ENCODE results near the gene FAH. TPM values are rescaled to one million over a fixed set of nuclear protein-coding genes. Genes with fewer than 3 reads are reported as not detected.
A peak's percentile ranks its signal among the peaks of the same experiment; 100 is the strongest.

FAH gene
- total RNA-seq, 1 donor from 2014 or later, result 8.3 TPM

DNA sequence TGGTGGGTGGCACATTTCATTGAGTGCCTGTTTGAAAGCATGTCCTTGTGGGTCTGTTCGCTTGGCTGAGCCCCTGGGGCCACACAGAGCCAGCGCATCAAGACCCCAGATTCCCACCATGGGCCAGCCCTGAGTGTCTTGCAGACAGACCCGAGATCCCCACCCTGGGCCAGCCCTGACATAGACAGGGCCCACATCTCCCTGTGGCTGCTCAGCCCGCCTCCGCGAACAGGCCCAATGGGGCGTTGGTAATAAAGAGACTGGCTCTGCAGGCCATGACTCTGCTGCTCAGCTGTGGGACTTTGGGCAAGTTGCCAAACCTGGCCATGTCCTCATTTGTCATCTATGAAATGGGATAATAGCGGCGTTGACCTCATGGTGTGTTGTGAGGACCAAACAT lies 22.6 kb downstream of the FAH start:
- no peak overlapping the region for H2AFZ ChIP-seq (replicated peaks)
- H3K36me3 ChIP-seq, result no peaks in the 10 kb centered on the region
- Mint-ChIP-seq H3K27me3 (ENCODE audit: insufficient read depth, low read depth) (peaks cover 10% of the 10 kb centered on the region), H3K4me3 (no peak overlapping the region), H3K4me1 (peaks cover 6% of the 10 kb centered on the region), H3K27ac (no peak overlapping the region), H3K36me3 (peaks cover 7% of the 10 kb centered on the region), H3K9me3 (no peaks in the 10 kb centered on the region)
- H3K4me3 ChIP-seq, result no peak overlapping the region
- no peaks in the 10 kb centered on the region for H4K20me1 ChIP-seq (ENCODE audit: low read depth)
- no peak for TF ChIP-seq EZH2phosphoT487 (IDR thresholded peaks at IDR 0.05)
- H3K27ac ChIP-seq, result no peak overlapping the region
- no peaks in the 10 kb centered on the region for H3K79me2 ChIP-seq (ENCODE audit: low read depth)
- H3K4me2 ChIP-seq, result no peak overlapping the region
- no peaks in the 10 kb centered on the region for H3K9me3 ChIP-seq (ENCODE audit: low read depth)
- no peak overlapping the region for H3K9ac ChIP-seq
- no peaks in the 10 kb centered on the region for H3F3A ChIP-seq (ENCODE audit: low read depth)
- H3K4me1 ChIP-seq, result no peaks in the 10 kb centered on the region
- DNase-seq (ENCODE audit: low spot score), result no peak
- no peaks in the 10 kb centered on the region for H3K27me3 ChIP-seq

DNA sequence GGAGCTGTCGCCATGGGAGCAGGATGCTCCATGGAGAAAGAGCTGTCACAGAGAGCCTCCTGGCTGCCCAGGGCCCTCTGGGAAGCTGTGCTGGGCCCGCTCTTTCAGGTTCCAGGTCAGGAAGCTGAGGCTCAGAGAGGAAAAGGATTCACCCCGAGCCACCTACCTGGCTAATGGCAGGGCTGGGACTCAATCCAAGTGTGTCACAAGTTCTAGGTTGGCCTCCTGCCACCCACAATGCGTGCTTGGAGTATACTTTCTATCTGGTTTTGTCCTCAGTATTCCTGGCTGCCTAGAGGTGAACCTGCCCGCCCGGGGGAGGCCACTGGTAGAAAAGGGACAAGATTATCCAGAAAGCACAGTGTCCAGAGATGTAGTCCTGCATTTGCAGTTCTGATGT lies 23.6 kb downstream of the FAH start:
- peaks cover 6% of the 10 kb centered on the region for H3K4me1 Mint-ChIP-seq
- H3K27ac Mint-ChIP-seq, result no peak overlapping the region
- peaks cover 9% of the 10 kb centered on the region for H3K36me3 Mint-ChIP-seq
- Histone ChIP-seq H3K9me3 (ENCODE audit: low read depth) (no peaks in the 10 kb centered on the region), H3K36me3 (no peaks in the 10 kb centered on the region), H4K20me1 (ENCODE audit: low read depth) (no peaks in the 10 kb centered on the region), H3K79me2 (ENCODE audit: low read depth) (no peaks in the 10 kb centered on the region), H3K9ac (no peak overlapping the region), H3K4me1 (no peaks in the 10 kb centered on the region), H3K27ac (no peak overlapping the region), H3K4me2 (no peak overlapping the region), H3K4me3 (no peak overlapping the region), H2AFZ (replicated peaks) (no peak overlapping the region), H3K27me3 (no peaks in the 10 kb centered on the region), H3F3A (ENCODE audit: low read depth) (no peaks in the 10 kb centered on the region)
- no peak overlapping the region for H3K4me3 Mint-ChIP-seq
- TF ChIP-seq EZH2phosphoT487 (IDR thresholded peaks at IDR 0.05) (no peak), EZH2 (IDR thresholded peaks at IDR 0.05) (no peak)
- TF ChIP-seq, protein P1, sequence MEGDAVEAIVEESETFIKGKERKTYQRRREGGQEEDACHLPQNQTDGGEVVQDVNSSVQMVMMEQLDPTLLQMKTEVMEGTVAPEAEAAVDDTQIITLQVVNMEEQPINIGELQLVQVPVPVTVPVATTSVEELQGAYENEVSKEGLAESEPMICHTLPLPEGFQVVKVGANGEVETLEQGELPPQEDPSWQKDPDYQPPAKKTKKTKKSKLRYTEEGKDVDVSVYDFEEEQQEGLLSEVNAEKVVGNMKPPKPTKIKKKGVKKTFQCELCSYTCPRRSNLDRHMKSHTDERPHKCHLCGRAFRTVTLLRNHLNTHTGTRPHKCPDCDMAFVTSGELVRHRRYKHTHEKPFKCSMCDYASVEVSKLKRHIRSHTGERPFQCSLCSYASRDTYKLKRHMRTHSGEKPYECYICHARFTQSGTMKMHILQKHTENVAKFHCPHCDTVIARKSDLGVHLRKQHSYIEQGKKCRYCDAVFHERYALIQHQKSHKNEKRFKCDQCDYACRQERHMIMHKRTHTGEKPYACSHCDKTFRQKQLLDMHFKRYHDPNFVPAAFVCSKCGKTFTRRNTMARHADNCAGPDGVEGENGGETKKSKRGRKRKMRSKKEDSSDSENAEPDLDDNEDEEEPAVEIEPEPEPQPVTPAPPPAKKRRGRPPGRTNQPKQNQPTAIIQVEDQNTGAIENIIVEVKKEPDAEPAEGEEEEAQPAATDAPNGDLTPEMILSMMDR (IDR thresholded peaks at IDR 0.05), result no peak
- DNase-seq (ENCODE audit: low spot score), result no peak
- no peaks in the 10 kb centered on the region for H3K9me3 Mint-ChIP-seq
- H3K27me3 Mint-ChIP-seq (ENCODE audit: insufficient read depth, low read depth), result peaks cover 9% of the 10 kb centered on the region

DNA sequence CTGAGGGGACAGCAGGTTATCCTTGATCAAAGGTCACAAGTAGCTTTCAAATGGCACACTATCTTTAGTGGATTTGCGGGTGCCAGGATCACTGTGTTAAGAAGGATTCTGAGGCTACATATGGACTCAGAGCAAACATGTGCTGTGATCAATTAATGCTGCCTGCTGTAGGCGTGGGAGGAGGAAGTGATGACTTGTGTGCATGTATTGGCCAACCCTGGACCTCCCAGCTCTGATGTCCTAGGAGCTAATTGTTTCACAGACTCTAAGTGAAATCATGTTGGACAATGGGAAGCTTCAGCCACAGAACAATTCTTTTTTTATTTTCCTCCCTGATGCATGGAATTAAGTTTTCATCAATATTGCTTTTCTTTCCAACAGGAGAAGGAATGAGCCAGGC lies 24.4 kb downstream of the FAH start:
- Histone ChIP-seq H3K4me1 (no peaks in the 10 kb centered on the region), H3K79me2 (ENCODE audit: low read depth) (no peaks in the 10 kb centered on the region), H3K27me3 (no peaks in the 10 kb centered on the region), H3K4me3 (no peak overlapping the region), H4K20me1 (ENCODE audit: low read depth) (no peaks in the 10 kb centered on the region), H3K36me3 (no peaks in the 10 kb centered on the region), H3K27ac (no peak overlapping the region), H3F3A (ENCODE audit: low read depth) (no peaks in the 10 kb centered on the region), H2AFZ (replicated peaks) (no peak overlapping the region), H3K4me2 (no peak overlapping the region), H3K9ac (no peak overlapping the region), H3K9me3 (ENCODE audit: low read depth) (no peaks in the 10 kb centered on the region)
- H3K9me3 Mint-ChIP-seq, result no peaks in the 10 kb centered on the region
- H3K4me1 Mint-ChIP-seq, result peaks cover 1% of the 10 kb centered on the region
- no peak overlapping the region for H3K4me3 Mint-ChIP-seq
- H3K27me3 Mint-ChIP-seq (ENCODE audit: insufficient read depth, low read depth), result peaks cover 9% of the 10 kb centered on the region
- TF ChIP-seq, protein P1 (IDR thresholded peaks at IDR 0.05), result no peak
- TF ChIP-seq EZH2 (IDR thresholded peaks at IDR 0.05), result no peak
- no peak for TF ChIP-seq EZH2phosphoT487 (IDR thresholded peaks at IDR 0.05)
- no peak for DNase-seq (ENCODE audit: low spot score)
- H3K36me3 Mint-ChIP-seq, result peaks cover 12% of the 10 kb centered on the region
- H3K27ac Mint-ChIP-seq, result no peak overlapping the region

DNA sequence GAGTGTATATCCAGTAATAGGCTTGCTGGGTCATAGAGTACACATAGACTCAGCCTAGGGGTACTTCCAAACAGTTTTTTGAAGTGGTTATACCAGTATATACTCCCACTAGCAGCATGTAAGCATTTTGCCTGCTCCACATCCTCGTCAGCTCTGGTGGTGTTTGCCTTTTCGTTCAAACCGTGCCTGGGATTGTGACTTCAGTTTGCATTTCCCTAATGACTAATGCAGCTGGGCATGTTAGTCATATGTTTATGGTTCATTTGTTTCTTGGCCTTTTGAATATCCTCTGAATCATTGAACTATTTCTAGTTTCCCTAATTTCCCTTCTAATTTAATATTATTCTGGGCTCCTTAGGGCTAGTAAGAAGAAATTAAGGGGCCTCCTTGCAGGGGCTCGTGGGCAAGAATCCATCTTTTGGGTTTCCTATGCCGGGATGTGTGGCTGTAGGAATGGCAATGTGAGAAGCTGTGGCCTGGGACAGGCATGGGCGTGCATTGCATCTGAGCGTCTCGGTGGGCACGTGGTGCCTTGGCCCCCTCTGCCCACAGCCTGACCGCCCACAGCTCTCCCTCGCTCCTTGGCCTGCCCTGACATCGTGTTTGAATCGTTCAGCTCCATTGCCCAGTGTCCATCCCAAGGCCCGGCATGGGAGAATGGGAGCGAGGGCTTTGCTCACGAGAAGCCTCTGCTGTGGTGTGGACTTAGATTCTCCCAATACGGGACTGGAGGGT lies 26.4 kb downstream of the FAH start:
- peak overlapping the region; percentile 8 for H3K27ac Mint-ChIP-seq
- H3K9ac ChIP-seq, result no peak overlapping the region
- H3K4me2 ChIP-seq, result no peak overlapping the region
- no peak for TF ChIP-seq EZH2 (IDR thresholded peaks at IDR 0.05)
- no peak for TF ChIP-seq EZH2phosphoT487 (IDR thresholded peaks at IDR 0.05)
- TF ChIP-seq, protein P1 (IDR thresholded peaks at IDR 0.05), result no peak
- no peaks in the 10 kb centered on the region for H3K9me3 Mint-ChIP-seq
- peaks cover 4% of the 10 kb centered on the region for H3K27me3 Mint-ChIP-seq (ENCODE audit: insufficient read depth, low read depth)
- H3K79me2 ChIP-seq (ENCODE audit: low read depth), result no peaks in the 10 kb centered on the region
- no peak overlapping the region for H3K4me3 ChIP-seq
- DNase-seq (ENCODE audit: low spot score), result no peak
- no peaks in the 10 kb centered on the region for H3K9me3 ChIP-seq (ENCODE audit: low read depth)
- H3K27ac ChIP-seq, result no peak overlapping the region
- H3F3A ChIP-seq (ENCODE audit: low read depth), result no peaks in the 10 kb centered on the region
- H3K4me1 ChIP-seq, result no peaks in the 10 kb centered on the region
- no peak overlapping the region for H2AFZ ChIP-seq (replicated peaks)
- no peaks in the 10 kb centered on the region for H3K27me3 ChIP-seq
- H3K36me3 Mint-ChIP-seq, result peaks cover 11% of the 10 kb centered on the region
- H3K4me3 Mint-ChIP-seq, result no peak overlapping the region
- no peaks in the 10 kb centered on the region for H3K36me3 ChIP-seq
- no peaks in the 10 kb centered on the region for H4K20me1 ChIP-seq (ENCODE audit: low read depth)
- peaks cover 3% of the 10 kb centered on the region for H3K4me1 Mint-ChIP-seq
